CD1c-positive myeloid dendritic cell (primary cell): ENCODE data around the gene SMC2.

ENCODE experiments used
- DNase-seq: peaks from one replicate; pipeline ENCODE4 v3.0.0-alpha.2; 2016; ENCODE audit errors: extremely low spot score

The SMC2 gene

DNA sequence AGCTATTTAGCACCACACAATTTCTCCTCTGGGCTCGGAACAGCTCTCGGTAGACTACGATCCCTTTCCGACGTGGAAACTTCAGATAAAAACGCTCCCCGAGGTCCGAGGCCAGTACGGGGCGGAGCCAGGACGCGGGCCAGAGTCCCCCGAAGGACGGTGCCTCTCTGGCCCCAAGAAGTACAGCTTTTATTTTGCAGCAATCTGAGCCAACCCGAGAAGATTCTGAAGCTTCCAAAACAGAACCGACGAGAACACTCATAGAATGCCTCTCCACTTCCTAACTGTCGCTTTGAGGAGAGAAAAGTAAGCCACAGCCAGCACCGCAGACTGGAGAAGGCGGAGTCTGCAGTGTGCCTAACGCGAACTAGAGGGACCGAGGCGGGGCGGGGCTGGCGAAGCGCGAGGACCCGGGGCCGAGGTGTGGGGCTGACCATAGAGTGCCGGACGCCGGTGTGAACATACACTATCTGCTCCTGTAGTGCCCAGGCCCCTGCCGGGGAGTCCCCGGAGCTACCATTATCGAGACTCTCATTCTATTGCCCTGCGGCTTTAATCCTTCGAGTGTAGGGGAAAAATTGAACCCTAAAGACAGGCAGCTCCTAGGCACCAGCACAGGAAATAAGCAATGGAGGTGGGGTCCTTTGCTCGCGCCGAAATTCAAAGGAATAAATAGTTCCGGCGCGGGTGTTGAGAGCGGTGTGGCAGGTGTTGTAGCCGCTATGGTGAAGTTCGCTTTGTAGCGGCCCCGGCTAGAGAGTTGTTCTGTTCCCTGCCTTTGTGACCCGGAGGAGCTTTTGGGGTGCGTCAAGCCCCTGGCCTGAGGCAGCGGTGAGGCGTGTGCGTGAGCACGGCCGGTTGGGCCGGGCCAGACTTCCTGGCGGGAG is at the start of gene SMC2:
TSS of gene SMC2 (plus strand) at position 663 of the 887 bp plus-strand sequence. CDS start 1,076 bp downstream, outside the sequence.
- peak; percentile 94 for DNase-seq

DNA sequence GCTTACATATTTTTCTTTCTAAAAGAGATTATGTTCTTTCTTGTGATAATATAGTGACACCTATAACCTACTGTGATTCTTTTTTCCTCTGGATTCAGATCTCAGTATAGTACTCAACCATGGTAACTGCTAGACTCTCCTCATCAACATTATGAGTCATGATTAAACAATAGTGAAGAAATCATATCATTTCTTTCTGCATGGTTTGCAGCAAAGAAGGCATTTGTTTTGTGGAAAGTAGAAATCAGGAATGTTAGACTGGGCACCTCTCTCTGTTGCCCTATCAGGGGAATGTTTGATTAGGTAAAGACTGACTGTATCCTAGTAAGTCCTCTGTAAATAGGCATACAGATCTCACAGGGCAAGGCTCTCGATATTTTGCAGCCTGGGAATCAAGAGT is 25.6 kb upstream of the SMC2 start:
- no peak for DNase-seq

DNA sequence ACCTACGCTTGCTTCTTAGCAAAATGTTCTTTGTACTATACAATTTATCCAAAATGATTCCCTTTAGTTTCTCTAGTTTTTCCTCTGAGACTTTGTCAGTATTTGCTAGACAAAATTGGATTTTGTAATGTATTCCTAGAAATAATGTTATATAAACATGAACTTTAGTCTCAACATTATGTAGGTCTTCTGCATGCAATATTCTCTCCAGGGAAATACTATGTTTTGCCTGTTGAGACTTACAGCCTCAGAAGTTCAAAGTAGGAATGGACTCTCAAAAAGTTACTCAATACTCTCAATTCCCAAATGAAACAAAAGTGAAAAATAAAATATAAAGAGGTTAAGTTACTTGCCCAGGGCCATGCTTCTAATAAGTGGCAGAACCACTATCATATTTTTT is 24.8 kb upstream of the SMC2 start:
- DNase-seq = no peak

DNA sequence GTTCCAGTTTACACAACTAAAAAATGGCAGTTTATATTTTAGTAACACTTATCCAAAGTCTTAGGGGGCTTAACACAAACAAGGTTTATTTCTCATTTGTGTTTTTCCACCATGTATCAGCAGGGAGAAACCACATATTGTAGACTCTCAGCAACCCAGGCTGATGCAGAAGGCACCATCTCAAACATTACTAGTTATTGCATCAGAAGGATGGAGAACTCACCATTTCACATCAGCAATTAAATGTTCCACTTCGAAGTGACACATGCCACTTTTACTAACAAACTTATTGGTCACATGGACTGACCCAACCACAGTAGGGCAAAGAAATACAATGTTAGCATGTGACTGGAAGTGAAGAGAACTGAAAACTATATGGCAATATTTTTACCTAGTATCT is 22.5 kb upstream of the SMC2 start:
- DNase-seq = no peak

DNA sequence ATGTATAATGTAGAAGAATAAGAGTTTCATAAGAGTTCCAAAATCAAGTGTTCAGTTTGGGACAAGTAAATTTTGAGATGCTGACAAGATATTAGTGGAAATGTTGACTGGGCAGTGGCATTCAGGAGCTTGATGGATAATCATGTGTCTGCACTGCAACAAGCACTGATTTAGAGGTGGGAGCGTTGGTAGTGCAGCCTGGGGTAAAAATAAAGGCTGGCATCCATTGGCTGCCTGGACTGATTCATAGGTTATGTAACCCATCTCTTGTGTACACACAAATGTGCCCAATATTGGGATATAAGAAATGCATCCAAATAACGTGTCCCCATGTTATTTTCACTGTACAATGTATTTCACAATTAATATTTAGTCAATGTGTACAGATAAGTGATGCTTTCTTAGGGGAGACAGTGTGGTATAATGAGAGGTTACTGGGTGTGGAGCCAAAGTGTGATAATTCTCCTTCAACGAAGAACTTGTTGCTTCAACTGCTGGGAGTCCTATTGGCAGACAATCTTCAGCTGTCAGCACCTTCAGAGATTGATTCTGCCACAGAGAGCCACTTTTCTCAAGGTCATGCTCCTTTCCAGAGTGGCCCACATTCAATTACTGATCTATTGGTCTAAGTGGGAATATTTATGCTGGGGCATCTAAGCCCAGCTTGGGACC is 20.9 kb upstream of the SMC2 start:
- DNase-seq = no peak

DNA sequence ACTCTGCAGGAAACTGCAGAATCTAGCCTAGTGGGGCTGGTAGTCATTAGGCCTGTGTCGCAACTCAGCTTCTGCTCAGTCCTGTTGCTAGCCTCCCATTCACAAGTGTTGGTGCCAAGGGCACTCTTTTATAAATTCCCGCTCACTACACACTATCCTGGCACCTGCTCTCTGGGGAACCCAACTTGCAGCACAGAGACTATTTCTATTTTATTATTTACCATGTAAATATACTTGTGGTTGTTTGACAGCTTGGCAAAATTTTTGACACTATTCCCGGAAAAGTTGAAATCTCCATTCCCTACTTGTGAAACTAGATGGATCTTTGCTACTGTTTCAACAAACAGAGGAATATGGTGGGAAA is 20.4 kb upstream of the SMC2 start:
- DNase-seq = no peak

DNA sequence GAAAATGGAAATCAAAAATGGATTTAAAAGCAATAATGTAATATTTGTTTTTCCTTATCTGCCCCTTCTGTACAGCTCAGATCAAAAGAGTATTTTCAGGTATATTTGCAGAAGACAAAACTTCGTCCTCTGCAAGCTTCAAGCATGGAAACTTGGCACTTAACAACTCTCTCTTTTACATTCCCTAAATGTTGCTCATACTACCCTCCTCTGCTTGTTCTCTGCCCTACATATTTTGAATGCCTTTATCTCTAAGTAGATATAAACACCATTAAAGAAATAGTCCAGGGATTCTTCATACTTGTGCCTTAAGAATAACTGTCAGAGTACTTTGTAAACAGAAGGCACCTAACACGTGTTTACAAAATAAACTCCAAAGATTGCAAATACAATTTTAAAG is 19.2 kb upstream of the SMC2 start:
- no peak for DNase-seq

DNA sequence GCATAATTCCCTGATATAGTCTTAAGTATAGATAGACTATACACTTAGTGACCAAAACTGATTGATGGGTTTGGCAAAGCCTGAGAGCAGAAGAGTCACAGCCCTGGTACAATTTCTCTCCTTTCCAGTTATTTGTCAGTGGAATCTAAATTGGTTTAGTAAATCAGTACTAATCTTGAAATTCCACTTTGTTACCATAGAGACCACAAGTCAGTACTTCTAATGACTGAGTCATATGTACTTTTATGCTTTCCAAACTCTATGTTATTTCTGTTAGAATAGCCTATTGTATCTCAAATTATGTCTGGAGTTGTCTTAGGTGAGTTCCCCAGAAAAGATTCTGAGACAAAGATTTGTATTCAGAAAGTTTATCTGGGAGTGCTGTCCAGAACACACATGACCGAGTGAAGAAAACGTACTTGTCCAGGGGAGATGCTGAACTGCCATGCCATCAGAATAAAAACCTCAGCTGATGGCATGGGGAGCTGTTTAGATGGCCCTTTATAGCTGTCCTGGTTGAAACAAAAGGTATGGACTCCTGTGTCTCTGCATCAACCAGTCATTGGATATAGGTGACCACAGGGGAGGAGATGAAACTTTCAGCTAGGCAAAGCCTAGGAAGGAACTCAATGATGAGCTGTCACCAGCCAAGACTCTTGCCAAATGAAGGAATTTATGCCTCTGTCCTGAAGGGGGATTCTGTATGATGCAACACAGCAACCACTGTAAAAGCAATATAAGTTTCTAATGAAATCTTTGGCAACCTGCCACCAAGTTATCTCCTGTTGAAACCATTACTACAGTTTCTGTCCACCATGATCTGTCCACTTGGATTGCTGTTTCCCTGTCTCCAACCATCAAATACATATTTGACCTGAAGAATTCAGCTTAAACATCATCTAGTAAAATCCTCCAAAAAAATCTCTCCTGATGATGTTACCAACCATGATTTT is 18.0 kb upstream of the SMC2 start:
- DNase-seq = no peak

DNA sequence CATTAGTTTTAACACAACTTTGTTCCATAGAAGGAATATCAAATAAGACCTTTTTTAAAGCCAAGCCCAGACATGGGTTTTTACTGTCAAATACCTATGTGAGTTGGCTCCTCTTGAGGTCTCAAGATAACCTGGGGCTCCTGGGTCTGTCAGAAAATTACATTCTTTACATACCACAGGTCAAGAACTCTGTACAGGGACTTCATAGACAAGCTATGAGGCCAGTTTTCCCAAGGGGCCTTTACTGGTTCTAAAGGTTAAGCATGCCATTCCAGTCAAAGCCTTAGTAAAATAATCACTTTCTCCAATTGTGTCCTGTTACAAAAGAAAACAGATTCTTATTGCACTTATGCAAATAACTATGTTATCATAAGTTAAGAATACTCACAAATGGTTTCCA is 15.5 kb upstream of the SMC2 start:
- no peak for DNase-seq

DNA sequence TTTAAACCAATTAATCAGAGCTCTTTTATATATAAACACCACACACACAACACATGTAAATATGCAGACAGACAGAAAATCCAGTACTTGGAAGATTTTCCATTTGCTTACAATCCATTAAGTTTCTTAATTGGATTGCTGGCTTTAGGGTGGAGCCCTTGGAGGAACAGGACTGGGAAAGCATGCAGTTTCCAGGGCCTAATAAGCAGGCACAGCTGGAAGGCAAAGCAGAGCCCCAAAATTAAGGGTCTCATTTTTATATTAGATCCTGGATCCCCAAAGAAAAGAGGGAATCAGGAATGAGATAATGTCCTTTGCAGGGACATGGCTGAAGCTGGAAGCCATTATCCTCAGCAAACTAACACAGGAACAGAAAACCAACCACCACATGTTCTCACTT is 13.1 kb upstream of the SMC2 start:
- DNase-seq = no peak

DNA sequence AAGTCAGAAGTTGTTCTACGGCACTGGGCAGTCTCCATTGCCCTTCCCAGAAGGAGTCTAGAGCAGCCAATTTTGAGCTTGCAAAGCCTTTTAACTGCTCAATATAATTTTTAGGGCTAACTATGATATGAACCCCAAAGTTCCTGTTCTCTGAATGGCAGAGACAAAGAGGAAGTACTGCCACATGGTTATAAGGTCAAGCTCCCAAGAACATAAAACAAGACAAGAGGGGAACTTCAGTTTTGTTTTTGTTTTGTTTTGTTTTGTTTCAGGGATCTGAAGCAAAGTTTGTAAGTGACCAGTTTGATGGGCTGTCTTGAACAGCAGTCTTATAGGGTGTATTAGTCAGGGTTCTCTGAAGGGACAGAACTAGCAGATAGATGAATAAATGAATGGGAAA is 11.9 kb upstream of the SMC2 start:
- peak; percentile 24 for DNase-seq

DNA sequence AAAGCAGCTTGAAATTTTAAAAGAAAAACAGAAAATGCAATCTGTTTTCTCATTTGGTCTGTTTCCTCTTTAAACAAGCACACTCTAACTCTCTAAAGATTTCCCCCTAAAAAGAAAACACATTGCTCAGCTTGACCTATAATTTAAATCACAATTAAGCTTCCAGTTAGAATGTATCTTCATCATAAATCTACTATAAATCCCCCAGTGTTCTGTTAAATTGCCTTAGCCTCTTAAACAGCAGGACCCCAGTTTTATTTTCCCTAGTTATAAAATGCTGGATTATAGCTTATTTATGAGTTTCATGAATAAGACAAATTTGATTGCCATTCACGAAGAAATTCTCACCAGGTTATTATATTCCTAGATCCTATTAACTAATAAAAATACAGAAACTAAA is 8.6 kb upstream of the SMC2 start:
- DNase-seq = no peak

DNA sequence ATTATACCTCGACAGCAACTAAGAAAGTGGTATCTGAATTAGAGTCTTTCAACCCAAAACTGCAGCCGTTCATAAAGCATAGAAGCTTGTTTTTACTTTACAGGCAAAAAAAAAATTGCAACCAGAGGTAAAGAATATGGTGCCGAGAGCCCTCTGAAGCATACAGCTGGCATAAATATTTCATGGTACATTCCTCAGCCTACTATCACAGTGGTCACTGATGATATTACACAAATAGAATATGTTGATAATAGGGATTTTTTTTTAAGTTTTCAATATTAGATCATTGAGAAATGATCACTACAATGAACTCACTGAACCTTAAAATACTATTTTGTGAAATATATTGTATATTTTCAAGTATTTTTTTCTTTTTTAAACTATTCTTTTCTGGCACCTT is 6.2 kb upstream of the SMC2 start:
- DNase-seq = no peak

DNA sequence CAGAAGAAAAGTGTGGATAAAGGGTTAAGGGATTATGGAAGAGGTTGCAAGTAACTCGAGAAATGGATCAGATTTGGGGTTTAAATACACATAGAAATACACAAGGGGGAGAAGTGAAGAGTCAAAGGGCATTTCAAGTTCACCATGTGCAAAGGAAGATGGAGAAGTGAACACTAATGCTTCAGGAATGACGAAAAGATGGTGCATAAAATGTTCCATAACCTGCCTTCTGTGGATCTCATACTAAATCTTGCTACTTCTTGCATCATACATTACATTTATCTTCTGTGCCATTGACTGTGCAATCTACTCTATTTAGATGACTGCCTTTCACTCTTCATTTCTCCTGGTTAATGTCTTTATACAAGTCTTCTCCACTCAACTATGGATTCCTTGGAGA is 5.7 kb upstream of the SMC2 start:
- DNase-seq = no peak

DNA sequence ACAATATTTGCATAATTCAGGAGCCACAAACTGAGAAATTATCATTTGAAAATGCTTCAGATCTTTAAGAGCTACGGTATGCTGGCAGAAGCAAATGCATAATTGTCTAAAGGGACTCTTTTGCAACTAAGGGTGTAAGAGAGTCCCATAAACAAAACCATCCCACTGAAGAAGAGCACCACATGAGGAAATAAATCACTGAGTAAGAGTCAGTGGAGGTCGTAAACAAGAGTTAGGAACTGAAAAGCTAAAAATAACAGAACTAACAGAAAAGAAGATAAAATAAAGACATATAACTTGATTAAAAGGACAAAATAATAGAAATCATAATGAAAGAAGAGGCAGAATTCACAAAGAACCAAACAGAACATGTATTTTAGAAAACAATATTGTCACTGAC is 3.5 kb upstream of the SMC2 start:
- no peak for DNase-seq

DNA sequence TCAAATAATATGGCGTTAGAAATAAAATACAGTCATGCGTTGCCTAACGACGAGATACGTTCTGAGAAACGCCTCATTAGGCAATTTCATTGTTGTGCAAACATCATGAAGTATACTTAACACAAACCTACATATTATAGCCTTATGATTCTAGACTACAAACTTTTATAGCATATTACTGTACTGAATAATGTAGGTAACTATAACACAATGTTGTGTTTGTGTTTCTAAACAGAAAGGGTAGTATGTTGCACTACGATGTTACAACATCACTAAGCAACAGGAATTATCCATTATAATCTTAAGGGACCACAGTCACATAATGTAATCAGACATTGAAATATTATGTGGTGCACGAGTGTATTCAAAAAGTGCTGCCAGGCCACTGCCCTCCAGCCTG is 3.0 kb upstream of the SMC2 start:
- DNase-seq = peak; percentile 36

DNA sequence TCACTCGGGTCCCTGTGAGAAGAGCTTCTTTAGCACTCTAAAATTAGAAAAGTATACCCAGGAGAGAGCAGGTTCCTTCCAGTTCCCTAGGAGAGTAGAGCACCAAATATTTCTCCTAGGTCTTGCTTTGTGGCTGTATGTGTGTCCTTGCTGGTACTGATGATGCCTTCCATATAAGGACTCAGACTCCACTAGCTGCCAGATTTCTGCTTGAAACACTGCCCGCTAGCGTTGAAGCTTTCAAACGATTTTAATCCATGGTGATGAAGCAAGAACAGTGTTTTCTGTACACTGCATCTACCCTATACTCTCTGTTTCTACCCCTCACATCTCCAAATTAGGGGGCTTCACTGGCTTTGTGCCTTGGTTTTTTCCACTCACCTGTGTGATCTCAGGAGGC is 2.4 kb upstream of the SMC2 start:
- peak; percentile 29 for DNase-seq

DNA sequence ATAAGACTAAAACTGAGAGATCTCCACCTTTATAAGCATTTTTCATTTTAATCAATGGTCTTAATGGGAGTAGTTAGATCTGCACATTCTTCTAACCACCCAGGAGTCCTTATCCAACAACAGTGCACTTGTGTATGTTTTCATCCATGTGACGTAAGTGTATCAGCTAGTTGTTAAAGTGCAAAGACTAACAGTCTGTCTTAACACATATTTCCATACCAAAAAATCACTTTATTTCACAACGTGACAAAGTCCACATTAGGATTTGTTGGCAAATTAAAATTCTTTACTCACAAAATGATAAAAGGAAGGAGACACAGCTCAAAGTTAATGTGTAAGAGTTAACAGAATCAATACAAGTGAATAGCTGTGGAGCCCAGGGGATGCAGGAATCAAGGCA is 1.9 kb upstream of the SMC2 start:
- DNase-seq = no peak

DNA sequence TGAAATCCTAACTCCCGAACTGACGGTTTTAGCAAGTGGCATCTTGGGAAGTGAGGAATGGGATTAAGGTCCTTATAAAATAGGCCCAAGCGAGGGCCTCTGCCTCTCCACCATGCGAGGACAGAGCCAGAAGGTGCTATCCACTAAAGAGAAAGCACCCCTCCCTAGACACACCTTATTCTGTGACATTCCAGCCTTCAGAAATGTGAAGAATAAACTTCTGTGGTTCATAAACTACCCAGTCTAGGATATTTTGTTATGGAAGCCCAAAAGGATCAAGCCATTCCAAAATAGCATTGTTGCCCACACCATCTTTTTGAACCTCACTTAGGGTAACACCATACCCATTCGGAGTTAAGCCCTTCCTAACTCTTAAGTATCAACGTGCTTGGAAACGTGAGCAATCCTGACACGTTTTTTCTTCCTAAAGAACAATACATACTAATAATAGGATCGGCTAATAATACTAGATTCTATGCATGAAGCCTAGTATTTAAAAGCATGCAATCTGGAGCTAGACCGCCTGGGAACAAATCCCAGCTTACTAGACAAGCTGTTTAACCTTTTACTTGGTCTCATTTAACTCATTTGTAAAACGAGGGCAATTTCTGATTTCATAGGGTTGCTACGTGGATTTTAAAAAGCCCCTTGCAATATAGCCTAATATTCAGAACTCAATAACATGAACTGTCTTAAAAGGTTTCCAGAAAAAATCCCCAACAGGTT is 1.1 kb upstream of the SMC2 start:
- DNase-seq = peak; percentile 5

DNA sequence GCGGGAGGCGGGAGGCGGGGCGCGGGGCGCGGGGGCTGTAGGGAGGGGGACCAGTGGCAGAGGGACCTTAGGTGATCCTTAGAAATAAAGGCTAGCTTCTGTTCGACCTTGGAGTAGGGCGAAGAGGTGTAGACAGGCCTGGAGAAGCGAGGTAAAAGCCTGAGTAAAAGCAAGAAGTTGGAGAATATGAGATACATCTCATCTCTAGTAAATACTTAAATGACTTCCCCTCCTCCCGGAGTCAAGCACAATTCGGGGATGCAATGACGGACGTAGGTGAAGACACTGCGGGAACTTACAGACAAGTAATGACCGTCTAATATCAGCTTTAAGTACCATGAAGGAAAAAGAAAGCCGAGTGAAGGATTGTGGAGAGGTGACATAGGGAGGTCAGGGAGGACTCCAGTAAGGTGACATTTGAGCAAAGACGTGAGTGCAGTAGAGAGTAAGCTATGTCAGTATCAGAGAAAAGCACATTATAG is 466 bp downstream of the SMC2 start:
- DNase-seq = peak; percentile 19

DNA sequence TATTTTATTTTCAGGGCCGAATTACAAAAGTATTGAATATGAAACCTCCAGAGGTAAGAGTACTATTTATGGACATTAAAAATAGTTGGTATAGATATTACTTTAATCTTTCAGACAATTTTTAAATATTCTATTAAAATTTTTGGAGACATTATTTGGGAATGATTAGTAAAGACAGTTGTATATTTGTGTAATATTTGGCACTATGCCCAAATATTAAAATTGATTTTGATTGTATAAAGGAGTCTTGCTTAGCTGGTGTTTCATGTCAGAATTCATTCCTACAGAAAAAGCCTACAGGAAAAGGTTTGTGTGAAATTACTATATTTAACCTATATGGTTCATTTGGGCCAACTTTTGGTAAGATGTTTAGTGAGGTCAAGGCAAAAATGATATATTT is 5.5 kb downstream of the SMC2 start:
- no peak for DNase-seq

DNA sequence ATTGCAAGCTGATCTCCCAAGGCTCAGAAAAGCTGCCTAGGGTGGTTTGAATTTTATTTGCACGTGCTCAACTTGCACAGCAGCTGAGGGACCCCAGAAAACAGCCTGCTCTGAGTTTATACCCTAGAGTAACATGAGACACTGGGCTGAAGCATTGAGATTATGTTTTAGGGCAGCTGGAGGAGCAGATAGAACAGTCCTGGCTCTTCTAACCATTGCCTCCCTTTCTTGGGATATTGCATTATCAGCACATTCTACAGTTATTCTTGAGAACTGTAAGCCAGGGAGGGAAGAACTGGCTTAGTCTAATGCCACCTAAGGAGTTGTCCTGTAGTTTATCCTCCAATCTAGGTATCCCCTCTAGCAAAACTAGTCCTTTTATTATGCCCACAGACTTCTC is 10.3 kb downstream of the SMC2 start:
- no peak for DNase-seq
